ENCODE data around the gene NLRP1.

Gene NLRP1

GRCh38 chr17:5511401-5512225 lies 72.7 kb downstream of the NLRP1 start:
- DNase-seq = no peak

GRCh38 chr17:5510771-5511170 lies 73.5 kb downstream of the NLRP1 start:
- DNase-seq = no peak

- DNase-seq = no peak
Observed at GRCh38 chr17:5509482-5509881, 74.8 kb downstream of the NLRP1 start.

- peak; percentile 85 for DNase-seq
Observed at GRCh38 chr17:5508810-5509209, 75.5 kb downstream of the NLRP1 start.

GRCh38 chr17:5506307-5506706 lies 78.0 kb downstream of the NLRP1 start:
- no peak for DNase-seq

- DNase-seq = no peak
Observed at GRCh38 chr17:5502552-5502951, 81.8 kb downstream of the NLRP1 start.

- no peak for DNase-seq
Observed at GRCh38 chr17:5501685-5502084, 82.6 kb downstream of the NLRP1 start.

GRCh38 chr17:5500589-5501391 lies 83.5 kb downstream of the NLRP1 start:
- DNase-seq = peak; percentile 93

- no peak for DNase-seq
Observed at GRCh38 chr17:5500247-5500588, 84.1 kb downstream of the NLRP1 start.

GRCh38 chr17:5499476-5500231 lies 84.7 kb downstream of the NLRP1 start:
- DNase-seq = peak; percentile 42

GRCh38 chr17:5492970-5493369 lies 91.3 kb downstream of the NLRP1 start:
- DNase-seq = no peak

- no peak for DNase-seq
Observed at GRCh38 chr17:5488752-5489151, 95.6 kb downstream of the NLRP1 start.

- peak; percentile 99 for DNase-seq
Observed at GRCh38 chr17:5486206-5487124, 97.8 kb downstream of the NLRP1 start, which contains the start of gene MIS12. MIS12 (plus strand) TSS chr17:5486566; CDS start chr17:5488863, 2,297 bp downstream.

GRCh38 chr17:5485270-5486205 lies 98.8 kb downstream of the NLRP1 start, which contains the start of gene DERL2:
DERL2 (minus strand) TSS chr17:5486178; CDS start chr17:5486161, 17 bp downstream.
- peak; percentile 38 for DNase-seq

- no peak for DNase-seq
Observed at GRCh38 chr17:5481451-5481850, 102.9 kb downstream of the NLRP1 start.

- no peak for DNase-seq
Observed at GRCh38 chr17:5480962-5481361, 103.3 kb downstream of the NLRP1 start.

GRCh38 chr17:5478992-5479391 lies 105.3 kb downstream of the NLRP1 start:
- DNase-seq = no peak

- DNase-seq = no peak
Observed at GRCh38 chr17:5473906-5474305, 110.4 kb downstream of the NLRP1 start.

- DNase-seq = no peak
Observed at GRCh38 chr17:5472511-5472910, 111.8 kb downstream of the NLRP1 start.

- DNase-seq = no peak
Observed at GRCh38 chr17:5468075-5468473, 116.2 kb downstream of the NLRP1 start.

GRCh38 chr17:5467416-5467815 lies 116.9 kb downstream of the NLRP1 start:
- DNase-seq = no peak
